Natural killer cell (primary cell): ENCODE results near the gene DOLK. TPM values are rescaled to one million over a fixed set of nuclear protein-coding genes. Genes with fewer than 3 reads are reported as not detected.
A peak's percentile ranks its signal among the peaks of the same experiment; 100 is the strongest.

Experiments used
- ATAC-seq, 3 donors: fragments of 150-1000 bp in 2 of 3; fragments of 200-7000 bp in 1 of 3; cut with Tn5 transposase; 1 replicate in 1 of 3; 2 replicates in 2 of 3; pipeline ENCODE4 v1.10.0; 2021; ENCODE audit warnings: mild to moderate bottlenecking in 2 of 3, moderate library complexity in 2 of 3
- DNase-seq, 2 donors: peaks; one replicate each; pipeline versions ENCODE4 v3.0.0 to v3.0.0-alpha.2; 2013 to 2021; ENCODE audit warnings: mixed read lengths in 1 of 2
- H3K27ac ChIP-seq: one replicate; pipeline ENCODE4 v1.5.1; 2013; ENCODE audit warnings: mild to moderate bottlenecking, low read length
- H3K27me3 ChIP-seq: one replicate; pipeline ENCODE4 v1.6.1; 2013; ENCODE audit warnings: low read length; ENCODE audit not compliant: control insufficient read depth, insufficient read depth
- H3K36me3 ChIP-seq: one replicate; pipeline ENCODE4 v1.6.1; 2013; ENCODE audit warnings: low read length; ENCODE audit not compliant: control insufficient read depth, insufficient read depth
- H3K4me1 ChIP-seq: one replicate; pipeline ENCODE4 v1.6.1; 2013; ENCODE audit warnings: low read length; ENCODE audit not compliant: control insufficient read depth, insufficient read depth
- H3K4me3 ChIP-seq: one replicate; pipeline ENCODE4 v1.5.1; 2013; ENCODE audit warnings: low read length
- H3K9me3 ChIP-seq: one replicate; pipeline ENCODE4 v1.6.1; 2013; ENCODE audit warnings: low read length; ENCODE audit not compliant: control insufficient read depth, insufficient read depth
- H3K27ac Mint-ChIP-seq, 2 donors: one replicate each; pipeline ENCODE4 v1.8.0; 2022; ENCODE audit warnings: mild to moderate bottlenecking in 2 of 2, mixed read lengths in 2 of 2, moderate library complexity in 1 of 2
- H3K27me3 Mint-ChIP-seq, 2 donors: one replicate each; pipeline ENCODE4 v1.8.0; 2022; ENCODE audit warnings: low read depth in 2 of 2, mixed read lengths in 2 of 2
- H3K36me3 Mint-ChIP-seq: one replicate; pipeline ENCODE4 v1.8.0; 2022; ENCODE audit warnings: mixed read lengths
- H3K4me1 Mint-ChIP-seq, 2 donors: one replicate each; pipeline ENCODE4 v1.8.0; 2022; ENCODE audit warnings: mixed read lengths in 2 of 2
- H3K4me3 Mint-ChIP-seq: one replicate; pipeline ENCODE4 v1.8.0; 2022; ENCODE audit warnings: mild to moderate bottlenecking, moderate library complexity, mixed read lengths
- H3K9me3 Mint-ChIP-seq, 2 donors: one replicate each; pipeline ENCODE4 v1.8.0; 2022; ENCODE audit warnings: mixed read lengths in 2 of 2
- WGBS: methylation state at CpG from one replicate; pipeline ENCODE4 v1.1.7; 2013; ENCODE audit warnings: missing lambda C conversion rate; ENCODE audit not compliant: insufficient coverage; 5-methylcytosine and 5-hydroxymethylcytosine counted together
- intact Hi-C: fragments of 100-400 bp; cut with micrococcal nuclease; formaldehyde crosslinking; loops from one replicate; pipeline ENCODE4 v1.14.2; 2022
- total RNA-seq, 4 donors: library from RNA; stranded (reverse); fragments of 120-200 nt in 1 of 4; gene quantifications; one replicate each; pipeline versions ENCODE4 v1.2.3 to v1.2.4, GENCODE V29; 2013 to 2022
- TF ChIP-seq, protein P1 (sequence below): fragments of 200-600 bp; IDR thresholded peaks from one replicate; pipeline ENCODE4 v1.8.0; 2022; ENCODE audit warnings: antibody characterized with exemption

Gene DOLK
- total RNA-seq, 3 donors from 2014 or later (not counting 1 experiment from before 2014, with no cell fraction given) = 4.8 to 8.9 (median 6.7) TPM

- Histone ChIP-seq H3K36me3 (peaks cover 67% of the 10 kb centered on the region), H3K27me3 (no peaks in the 10 kb centered on the region), H3K9me3 (no peaks in the 10 kb centered on the region), H3K4me3 (no peak overlapping the region), H3K27ac (no peak overlapping the region), H3K4me1 (peaks cover 41% of the 10 kb centered on the region)
- Mint-ChIP-seq H3K9me3 (no peaks in the 10 kb centered on the region), H3K27me3 (no peaks in the 10 kb centered on the region), H3K36me3 (no peaks in the 10 kb centered on the region), H3K4me3 (no peak overlapping the region), H3K4me1 (peaks cover 21 to 59% of the 10 kb centered on the region in 2 donors), H3K27ac (peak overlapping the region in 1 of 2 donors; percentile 91)
- intact Hi-C loops = no loop called here
- no peak for ATAC-seq
- WGBS = 85% methylated on average over 23 of the region's 23 CpGs
- DNase-seq = no peak
- TF ChIP-seq, protein P1, sequence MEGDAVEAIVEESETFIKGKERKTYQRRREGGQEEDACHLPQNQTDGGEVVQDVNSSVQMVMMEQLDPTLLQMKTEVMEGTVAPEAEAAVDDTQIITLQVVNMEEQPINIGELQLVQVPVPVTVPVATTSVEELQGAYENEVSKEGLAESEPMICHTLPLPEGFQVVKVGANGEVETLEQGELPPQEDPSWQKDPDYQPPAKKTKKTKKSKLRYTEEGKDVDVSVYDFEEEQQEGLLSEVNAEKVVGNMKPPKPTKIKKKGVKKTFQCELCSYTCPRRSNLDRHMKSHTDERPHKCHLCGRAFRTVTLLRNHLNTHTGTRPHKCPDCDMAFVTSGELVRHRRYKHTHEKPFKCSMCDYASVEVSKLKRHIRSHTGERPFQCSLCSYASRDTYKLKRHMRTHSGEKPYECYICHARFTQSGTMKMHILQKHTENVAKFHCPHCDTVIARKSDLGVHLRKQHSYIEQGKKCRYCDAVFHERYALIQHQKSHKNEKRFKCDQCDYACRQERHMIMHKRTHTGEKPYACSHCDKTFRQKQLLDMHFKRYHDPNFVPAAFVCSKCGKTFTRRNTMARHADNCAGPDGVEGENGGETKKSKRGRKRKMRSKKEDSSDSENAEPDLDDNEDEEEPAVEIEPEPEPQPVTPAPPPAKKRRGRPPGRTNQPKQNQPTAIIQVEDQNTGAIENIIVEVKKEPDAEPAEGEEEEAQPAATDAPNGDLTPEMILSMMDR = no peak
These were observed 33.2 kb downstream of the DOLK start for GRCh38 chr9:128913995-128914772.

DNA sequence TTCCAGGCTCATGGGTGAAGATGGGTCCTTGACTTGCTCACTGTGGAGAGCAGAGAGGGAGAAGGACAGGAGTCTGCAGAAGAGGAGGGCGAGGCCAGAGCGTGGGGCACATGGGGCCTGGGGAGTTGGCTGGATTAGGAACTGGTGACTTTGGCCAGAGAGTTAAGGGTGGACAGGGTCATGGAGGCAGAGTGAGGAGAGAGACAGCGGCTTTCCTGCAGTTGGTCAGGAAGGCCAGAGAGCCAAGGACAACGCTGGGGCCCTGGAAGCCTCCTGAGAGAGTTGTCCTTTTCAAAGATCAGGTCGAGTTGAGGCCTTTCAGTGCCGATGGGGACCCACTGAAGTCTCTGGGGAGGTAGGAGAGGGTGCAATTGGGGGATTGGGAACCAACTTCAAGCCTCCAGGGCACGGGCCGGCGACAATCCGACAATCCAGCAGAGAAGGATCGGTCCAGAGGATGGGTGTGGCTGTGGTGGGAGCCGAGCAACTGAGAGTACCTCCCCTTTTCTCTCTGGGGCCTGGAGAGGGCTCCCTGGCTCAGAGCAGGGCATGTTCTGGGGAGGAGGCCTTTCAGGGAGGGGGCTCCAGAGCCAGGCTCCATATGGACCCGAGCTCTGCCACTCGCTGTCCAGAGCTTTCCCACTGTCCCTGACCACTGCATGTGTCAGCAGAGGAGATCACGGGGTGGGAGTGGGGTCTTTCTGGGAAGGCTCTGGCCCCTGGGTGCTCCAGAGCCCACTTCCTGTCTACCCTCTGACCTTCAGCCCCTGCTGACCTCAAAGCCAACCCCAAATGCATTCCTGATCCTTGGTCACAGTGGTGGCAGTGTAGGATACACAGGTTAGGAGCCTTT, 34.1 kb downstream of the DOLK start:
- H3K4me3 ChIP-seq = no peak overlapping the region
- peaks cover 44% of the 10 kb centered on the region for H3K4me1 ChIP-seq
- H3K27ac ChIP-seq = no peak overlapping the region
- intact Hi-C loops = no loop called here
- Mint-ChIP-seq H3K9me3 (no peaks in the 10 kb centered on the region), H3K4me3 (peak overlapping the region; percentile 50), H3K27ac (peak overlapping the region; percentile 82 to 91), H3K27me3 (no peaks in the 10 kb centered on the region), H3K4me1 (peaks cover 21 to 63% of the 10 kb centered on the region in 2 donors), H3K36me3 (no peaks in the 10 kb centered on the region)
- H3K9me3 ChIP-seq = no peaks in the 10 kb centered on the region
- WGBS = 95% methylated on average over 15 of the region's 15 CpGs
- TF ChIP-seq, protein P1 = no peak
- ATAC-seq (no peak), DNase-seq (no peak)
- peaks cover 73% of the 10 kb centered on the region for H3K36me3 ChIP-seq
- H3K27me3 ChIP-seq = no peaks in the 10 kb centered on the region

DNA sequence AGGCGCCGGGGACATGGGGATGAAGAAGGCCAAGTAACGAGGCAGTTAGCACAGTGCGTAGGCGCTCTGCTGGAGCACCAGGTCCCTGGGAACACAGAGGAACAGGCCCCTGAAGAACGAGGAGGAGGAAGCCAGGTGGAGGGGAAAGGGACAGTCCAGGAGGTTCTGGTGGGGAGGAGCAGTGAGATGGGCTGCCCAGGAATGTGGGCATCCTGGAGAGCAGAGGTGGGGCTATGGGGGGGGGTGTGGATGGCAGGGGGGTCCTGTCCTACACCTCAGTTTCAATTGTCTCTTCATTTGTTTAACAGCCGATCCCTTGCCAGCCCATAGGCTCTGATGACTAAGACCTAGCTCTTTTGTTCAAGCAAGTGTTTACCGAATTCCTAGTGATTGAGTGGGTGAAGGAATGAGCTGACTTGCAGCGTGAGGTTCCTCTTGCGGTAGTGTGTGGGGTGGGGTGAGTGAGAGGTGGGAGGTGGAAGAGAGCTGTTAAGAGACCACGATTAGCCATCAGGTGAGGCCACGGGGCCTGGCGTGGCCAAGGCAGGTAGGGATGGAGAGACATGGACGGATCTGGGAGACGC, 35.0 kb downstream of the DOLK start:
- peaks cover 21 to 71% of the 10 kb centered on the region in 2 donors for H3K4me1 Mint-ChIP-seq
- peaks cover 44% of the 10 kb centered on the region for H3K4me1 ChIP-seq

More for the DNA sequence above, 35.0 kb downstream of the DOLK start:
- WGBS = 86% methylated on average over 15 of the region's 15 CpGs
- Histone ChIP-seq H3K36me3 (peaks cover 73% of the 10 kb centered on the region), H3K27me3 (no peaks in the 10 kb centered on the region), H3K9me3 (no peaks in the 10 kb centered on the region), H3K4me3 (no peak overlapping the region), H3K27ac (no peak overlapping the region)
- H3K27ac Mint-ChIP-seq = peak overlapping the region; percentile 82 to 91
- H3K9me3 Mint-ChIP-seq = no peaks in the 10 kb centered on the region
- H3K36me3 Mint-ChIP-seq = no peaks in the 10 kb centered on the region
- ATAC-seq (no peak), DNase-seq (no peak)
- TF ChIP-seq, protein P1 = no peak
- intact Hi-C loops = no loop called here
- no peaks in the 10 kb centered on the region for H3K27me3 Mint-ChIP-seq
- H3K4me3 Mint-ChIP-seq = peak overlapping the region; percentile 50
